RWPE1 (cell line): ENCODE measurements around the gene ZNFX1.
"Not testable (repeated sequence)": the region's sequence is repeated elsewhere in the genome, so short reads cannot be mapped to it uniquely, and the experiment has no call there.

Experiments
- CTCF ChIA-PET: fragments of 350-600 bp; sonication (Branson Sonifier 250); formaldehyde crosslinking; extraction: SDS; loops from one replicate; lab custom pipeline; 2021; lab: Yijun Ruan, JAX
- POLR2A ChIA-PET: fragments of 400-600 bp; formaldehyde crosslinking; extraction: SDS; loops from one replicate; lab custom pipeline; 2020; ENCODE audit warnings: antibody characterized with exemption; ENCODE audit not compliant: low non-redundant PET; lab: Yijun Ruan, JAX
- DNase-seq: peaks from one replicate; pipeline ENCODE4 v3.0.0; 2012; ENCODE audit warnings: low spot score
- H3K27ac ChIP-seq: fragments of 450-650 bp; 2 replicates; pipeline ENCODE4 v1.5.1; 2017
- CTCF ChIP-seq: fragments of 450-650 bp; conservative IDR thresholded peaks from 2 replicates; pipeline ENCODE4 v1.5.1; 2017; ENCODE audit warnings: low read depth, mild to moderate bottlenecking

ZNFX1 gene

DNA sequence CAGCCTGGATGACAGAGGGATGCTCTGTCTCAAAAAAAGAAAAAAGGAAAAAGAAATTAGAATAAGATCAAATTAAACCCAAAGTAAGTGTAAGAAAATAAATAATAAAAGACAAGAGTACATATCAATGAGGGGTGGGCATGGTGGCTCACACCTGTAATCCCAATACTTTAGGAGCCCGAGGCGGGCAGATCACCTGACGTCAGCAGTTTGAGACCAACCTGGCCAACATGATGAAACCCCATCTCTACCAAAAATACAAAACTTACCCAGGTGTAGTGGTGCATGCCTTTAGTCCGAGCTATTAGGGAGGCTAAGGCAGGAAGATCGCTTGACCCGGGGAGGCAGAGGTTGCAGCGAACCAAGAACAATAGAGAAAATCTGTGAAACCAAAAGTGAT lies 74.8 kb downstream of the ZNFX1 start:
- ChIA-PET POLR2A (no interaction called here), CTCF (no interaction called here)
- DNase-seq: no peak
- TF ChIP-seq CTCF: no peak
- no peak overlapping the region for H3K27ac ChIP-seq

- no peak for DNase-seq
- no peak for TF ChIP-seq CTCF
- POLR2A ChIA-PET: no interaction called here
- H3K27ac ChIP-seq: no peak overlapping the region
- CTCF ChIA-PET: interaction anchor here (0.6 to 0.8 kb wide), 3 partner anchors 18 to 155 kb away, joined by 3 to 4 read pairs (median 3); no protein-coding TSS in a partner anchor
Observed at GRCh38 chr20:49199729-49200293, 78.0 kb downstream of the ZNFX1 start.

GRCh38 chr20:49192944-49193518 lies 84.8 kb downstream of the ZNFX1 start:
- H3K27ac ChIP-seq, DNase-seq, POLR2A ChIA-PET, CTCF ChIA-PET: not testable (repeated sequence)
